ENCODE data around the gene MYH15. TPM values are rescaled to one million over a fixed set of nuclear protein-coding genes. Genes with fewer than 3 reads are reported as not detected.

Gene MYH15
- polyA plus RNA-seq, result under 1 TPM in 2 of 3 donors, not detected in 1; 0.08 to 0.22 TPM

- 89 to 96% (median 91%) methylated on average over 3 of the region's 3 CpGs for WGBS, 3 donors
- H3K27ac ChIP-seq (ENCODE audit: low read depth, low read length), result no peak within 1 kb of the TSS
Observed at GRCh38 chr3:108510496-108510895, at the start of gene MYH15. MYH15 (minus strand) TSS chr3:108510596; CDS start chr3:108510530, 66 bp downstream.

GRCh38 chr3:108555966-108556581 is 45.7 kb upstream of the MYH15 start:
- 24 to 81% (median 81%) methylated on average over 2 of the region's 2 CpGs for WGBS, 3 donors
- no peak overlapping the region for H3K27ac ChIP-seq (ENCODE audit: low read depth, low read length)

- WGBS, 3 donors, result 50 to 82% (median 80%) methylated on average over 3 of the region's 3 CpGs
- H3K27ac ChIP-seq (ENCODE audit: low read depth, low read length), result no peak overlapping the region
Observed at GRCh38 chr3:108554913-108555571, 44.6 kb upstream of the MYH15 start.

GRCh38 chr3:108554229-108554628 is 43.8 kb upstream of the MYH15 start:
- no peak overlapping the region for H3K27ac ChIP-seq (ENCODE audit: low read depth, low read length)

- WGBS, 3 donors, result 40 to 56% (median 53%) methylated on average over 4 of the region's 4 CpGs
- H3K27ac ChIP-seq (ENCODE audit: low read depth, low read length), result no peak overlapping the region
Observed at GRCh38 chr3:108552267-108553159, 42.1 kb upstream of the MYH15 start.

GRCh38 chr3:108548886-108549285 is 38.5 kb upstream of the MYH15 start:
- 91 to 96% (median 93%) methylated on average over 2 of the region's 2 CpGs for WGBS, 3 donors
- H3K27ac ChIP-seq (ENCODE audit: low read depth, low read length), result no peak overlapping the region

- 71 to 84% (median 83%) methylated on average over 1 of the region's 1 CpG for WGBS, 3 donors
- H3K27ac ChIP-seq (ENCODE audit: low read depth, low read length), result no peak overlapping the region
Observed at GRCh38 chr3:108548304-108548703, 37.9 kb upstream of the MYH15 start.

- WGBS, 3 donors, result 63 to 79% (median 71%) methylated on average over 3 of the region's 3 CpGs
- no peak overlapping the region for H3K27ac ChIP-seq (ENCODE audit: low read depth, low read length)
Observed at GRCh38 chr3:108546692-108547091, 36.3 kb upstream of the MYH15 start.

- WGBS, 3 donors, result 68 to 83% (median 69%) methylated on average over 1 of the region's 1 CpG
- H3K27ac ChIP-seq (ENCODE audit: low read depth, low read length), result no peak overlapping the region
Observed at GRCh38 chr3:108546247-108546646, 35.9 kb upstream of the MYH15 start.

- H3K27ac ChIP-seq (ENCODE audit: low read depth, low read length), result no peak overlapping the region
- 52 to 71% (median 54%) methylated on average over 4 of the region's 4 CpGs for WGBS, 3 donors
Observed at GRCh38 chr3:108538083-108538482, 27.7 kb upstream of the MYH15 start.

GRCh38 chr3:108528459-108529252 is 18.3 kb upstream of the MYH15 start:
- H3K27ac ChIP-seq (ENCODE audit: low read depth, low read length), result no peak overlapping the region
- WGBS, 3 donors, result 29 to 62% (median 48%) methylated on average over 3 of the region's 3 CpGs

- WGBS, 3 donors, result 54 to 77% (median 64%) methylated on average over 2 of the region's 2 CpGs
- no peak overlapping the region for H3K27ac ChIP-seq (ENCODE audit: low read depth, low read length)
Observed at GRCh38 chr3:108527817-108528216, 17.4 kb upstream of the MYH15 start.

- no peak overlapping the region for H3K27ac ChIP-seq (ENCODE audit: low read depth, low read length)
Observed at GRCh38 chr3:108527109-108527508, 16.7 kb upstream of the MYH15 start.

- 81 to 96% (median 91%) methylated on average over 2 of the region's 2 CpGs for WGBS, 3 donors
- no peak overlapping the region for H3K27ac ChIP-seq (ENCODE audit: low read depth, low read length)
Observed at GRCh38 chr3:108525971-108526370, 15.6 kb upstream of the MYH15 start.

GRCh38 chr3:108525256-108525655 is 14.9 kb upstream of the MYH15 start:
- 53 to 69% (median 57%) methylated on average over 2 of the region's 2 CpGs for WGBS, 3 donors
- no peak overlapping the region for H3K27ac ChIP-seq (ENCODE audit: low read depth, low read length)

- H3K27ac ChIP-seq (ENCODE audit: low read depth, low read length), result no peak overlapping the region
- 31 to 45% (median 35%) methylated on average over 2 of the region's 2 CpGs for WGBS, 3 donors
Observed at GRCh38 chr3:108524537-108524936, 14.1 kb upstream of the MYH15 start.

- H3K27ac ChIP-seq (ENCODE audit: low read depth, low read length), result no peak overlapping the region
- WGBS, 3 donors, result 65 to 72% (median 70%) methylated on average over 1 of the region's 1 CpG
Observed at GRCh38 chr3:108518895-108519294, 8.5 kb upstream of the MYH15 start.

- H3K27ac ChIP-seq (ENCODE audit: low read depth, low read length), result no peak overlapping the region
- 85 to 95% (median 88%) methylated on average over 2 of the region's 2 CpGs for WGBS, 3 donors
Observed at GRCh38 chr3:108516881-108517280, 6.5 kb upstream of the MYH15 start.

- WGBS, 3 donors, result 52 to 61% (median 58%) methylated on average over 3 of the region's 3 CpGs
- no peak overlapping the region for H3K27ac ChIP-seq (ENCODE audit: low read depth, low read length)
Observed at GRCh38 chr3:108513961-108514360, 3.6 kb upstream of the MYH15 start.
